NB4 (cell line): ENCODE data around the gene ETV6.

ENCODE experiments used
- CTCF ChIP-seq: IDR thresholded peaks from one replicate; pipeline ENCODE4 v1.5.1; 2012; ENCODE audit warnings: low read depth, low read length
- MAX ChIP-seq: IDR thresholded peaks from 2 replicates; pipeline ENCODE4 v1.6.1; 2011; ENCODE audit warnings: low read depth, low read length
- MYC ChIP-seq: IDR thresholded peaks from 2 replicates; pipeline ENCODE4 v1.6.1; 2011; ENCODE audit warnings: low read depth, low read length
- POLR2A ChIP-seq: IDR thresholded peaks from 2 replicates; pipeline ENCODE4 v1.6.1; 2011; ENCODE audit warnings: mild to moderate bottlenecking; ENCODE audit not compliant: insufficient read length; ENCODE audit errors: extremely low read depth

GRCh38 chr12:11941606-11942337 lies 292.3 kb downstream of the ETV6 start:
- TF ChIP-seq CTCF: no peak
- TF ChIP-seq MAX: no peak
- no peak for TF ChIP-seq POLR2A
- no peak for TF ChIP-seq MYC
